NOMO-1 treated with dmso at 0.1 percent for 144 hours (cell line): ENCODE data around the gene IDH3A.

ENCODE experiments used
- DNase-seq: peaks from one replicate; lab custom pipeline; 2025; ENCODE audit not compliant: unreplicated experiment; lab: John Stamatoyannopoulos, UW

The IDH3A gene

DNA sequence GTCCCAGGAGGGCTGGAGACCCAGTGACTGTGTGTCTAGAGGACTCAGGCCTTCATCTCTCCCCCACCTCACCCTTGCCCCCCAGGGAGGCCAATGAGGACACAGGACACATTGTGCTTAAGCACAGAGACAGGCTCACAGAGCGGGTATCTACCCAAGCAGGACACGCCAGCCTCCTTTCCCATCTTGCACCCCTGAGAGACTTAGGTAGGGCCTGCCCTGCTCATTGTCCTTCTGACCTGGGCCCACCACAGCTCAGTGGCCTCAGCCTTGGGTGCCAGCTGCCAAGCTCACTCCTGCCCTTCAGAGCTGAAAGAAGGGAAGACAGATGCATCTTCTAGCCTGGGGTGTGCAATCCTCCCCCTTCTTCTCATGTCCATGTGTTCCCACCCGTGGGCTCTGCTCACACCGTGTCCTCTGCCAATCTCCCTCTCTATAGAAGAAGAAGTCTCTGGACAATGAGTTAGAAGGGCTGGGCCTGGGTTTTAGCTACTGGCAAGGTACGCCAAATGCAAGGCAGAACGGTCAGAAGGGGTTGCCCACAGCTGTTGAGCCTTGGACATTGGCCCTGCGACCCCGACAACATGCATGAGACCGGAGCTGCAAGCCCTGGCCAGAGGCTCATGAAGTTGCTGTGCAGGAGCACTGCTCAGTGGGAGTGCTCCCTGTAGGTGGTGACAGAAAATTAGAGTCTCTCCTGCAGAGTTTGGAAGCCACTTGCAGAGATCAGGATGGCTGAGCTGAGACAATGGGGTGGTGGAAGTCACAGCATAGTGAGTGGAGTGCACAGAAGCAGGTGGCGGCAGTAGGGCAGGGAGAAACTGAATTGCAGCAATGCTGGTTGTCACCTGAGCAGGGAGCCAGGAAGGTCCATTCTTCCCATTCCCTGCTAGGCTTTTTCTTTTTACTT is 52.4 kb downstream of the IDH3A start:
- no peak for DNase-seq

GRCh38 chr15:78203346-78204225 is 54.4 kb downstream of the IDH3A start:
- DNase-seq: no peak

DNA sequence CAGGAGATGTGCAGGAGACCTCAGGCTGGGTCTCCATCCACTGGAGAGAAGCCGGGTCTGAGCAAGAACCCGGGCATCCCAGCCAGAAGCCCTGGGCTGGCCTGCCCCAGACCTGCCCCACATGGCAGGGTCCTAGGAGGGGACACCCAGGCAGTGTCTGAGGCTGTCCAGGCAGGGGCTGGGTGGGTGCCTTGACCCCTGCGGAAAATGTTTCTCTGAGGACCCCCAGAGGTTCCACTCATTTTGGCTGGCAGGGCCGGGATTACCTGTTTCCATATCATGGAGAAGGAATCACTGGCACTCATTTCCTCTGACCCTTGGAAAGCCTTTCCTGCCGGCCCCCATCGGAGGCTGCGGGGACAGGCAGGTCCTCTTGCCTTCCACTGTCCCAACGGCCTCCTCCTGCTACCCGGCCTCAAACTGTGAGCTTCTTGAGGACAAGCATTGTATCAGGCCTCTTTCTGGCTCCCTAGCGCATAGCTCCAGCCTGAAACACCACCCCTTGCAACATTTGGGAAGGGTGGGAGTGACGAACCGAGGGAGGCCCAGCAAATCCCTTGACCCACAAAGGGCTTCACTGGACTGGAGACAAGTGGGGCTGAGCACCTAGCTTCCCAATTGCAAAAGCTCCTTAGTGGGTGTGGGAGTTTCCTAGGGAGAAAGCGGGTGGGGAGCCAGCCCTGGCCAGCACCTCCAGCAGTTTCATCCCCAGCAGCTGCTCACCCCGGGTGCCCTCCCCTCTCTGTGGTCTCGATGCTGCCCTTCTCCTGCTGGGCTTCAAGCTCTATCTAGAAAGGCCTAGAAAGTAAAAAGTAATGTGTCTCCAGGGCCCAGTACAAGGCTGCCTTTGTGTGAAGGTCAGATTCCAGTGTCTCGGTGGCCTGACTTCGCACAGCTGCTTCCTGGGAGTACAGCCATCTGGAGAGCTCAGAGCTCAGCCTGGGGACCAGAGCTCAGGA is 55.5 kb downstream of the IDH3A start:
- no peak for DNase-seq

GRCh38 chr15:78205337-78205736 is 56.2 kb downstream of the IDH3A start:
- DNase-seq: no peak

DNA sequence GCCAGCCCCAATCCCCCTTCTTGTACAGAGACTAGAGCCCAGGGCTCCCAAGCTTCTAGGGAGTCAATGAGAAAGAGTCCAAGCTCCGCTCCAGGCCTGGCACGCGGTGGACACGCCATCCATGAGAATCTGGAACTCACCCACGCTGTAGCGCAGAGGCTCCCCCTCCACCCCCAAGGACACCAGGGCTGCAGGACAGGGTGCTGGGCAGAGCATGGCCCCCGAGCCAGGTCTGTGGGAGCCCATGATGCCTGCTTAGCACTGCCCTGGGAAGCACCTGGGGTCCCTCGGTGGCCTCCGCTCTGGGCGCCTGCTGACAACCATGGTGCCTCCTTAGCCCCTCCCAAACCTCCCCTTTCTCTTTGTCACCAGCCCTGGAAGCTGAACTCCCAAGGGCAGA is 56.7 kb downstream of the IDH3A start:
- DNase-seq: no peak

GRCh38 chr15:78206326-78207109 is 57.4 kb downstream of the IDH3A start:
- DNase-seq: no peak

- no peak for DNase-seq
Observed at GRCh38 chr15:78207110-78207458, 57.9 kb downstream of the IDH3A start.

- no peak for DNase-seq
Observed at GRCh38 chr15:78207641-78208340, 58.6 kb downstream of the IDH3A start.

DNA sequence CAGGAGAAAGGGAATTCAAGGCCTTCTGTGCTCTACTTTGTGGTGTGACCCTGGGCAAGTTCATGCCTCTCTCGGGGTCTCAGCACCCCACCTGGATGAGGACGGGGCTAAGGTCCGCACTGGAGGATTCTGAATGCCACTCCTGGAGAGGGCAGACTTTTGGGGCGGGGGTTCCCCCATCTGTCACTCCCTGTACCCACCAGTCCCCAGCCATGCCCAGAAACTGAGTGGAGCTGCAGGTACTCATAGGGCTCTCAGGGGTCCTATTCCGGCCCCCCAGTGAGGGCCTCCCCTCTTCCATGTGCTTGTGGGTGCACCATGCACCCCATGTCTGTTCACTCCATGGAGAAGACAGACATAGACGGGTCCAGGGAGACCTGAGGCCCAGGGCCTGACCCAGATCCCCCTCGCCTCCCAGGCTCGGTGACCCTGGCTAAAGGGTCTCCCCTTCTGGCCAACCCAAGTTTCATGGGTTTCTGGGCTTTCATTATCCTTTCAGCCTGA is 59.2 kb downstream of the IDH3A start:
- no peak for DNase-seq

DNA sequence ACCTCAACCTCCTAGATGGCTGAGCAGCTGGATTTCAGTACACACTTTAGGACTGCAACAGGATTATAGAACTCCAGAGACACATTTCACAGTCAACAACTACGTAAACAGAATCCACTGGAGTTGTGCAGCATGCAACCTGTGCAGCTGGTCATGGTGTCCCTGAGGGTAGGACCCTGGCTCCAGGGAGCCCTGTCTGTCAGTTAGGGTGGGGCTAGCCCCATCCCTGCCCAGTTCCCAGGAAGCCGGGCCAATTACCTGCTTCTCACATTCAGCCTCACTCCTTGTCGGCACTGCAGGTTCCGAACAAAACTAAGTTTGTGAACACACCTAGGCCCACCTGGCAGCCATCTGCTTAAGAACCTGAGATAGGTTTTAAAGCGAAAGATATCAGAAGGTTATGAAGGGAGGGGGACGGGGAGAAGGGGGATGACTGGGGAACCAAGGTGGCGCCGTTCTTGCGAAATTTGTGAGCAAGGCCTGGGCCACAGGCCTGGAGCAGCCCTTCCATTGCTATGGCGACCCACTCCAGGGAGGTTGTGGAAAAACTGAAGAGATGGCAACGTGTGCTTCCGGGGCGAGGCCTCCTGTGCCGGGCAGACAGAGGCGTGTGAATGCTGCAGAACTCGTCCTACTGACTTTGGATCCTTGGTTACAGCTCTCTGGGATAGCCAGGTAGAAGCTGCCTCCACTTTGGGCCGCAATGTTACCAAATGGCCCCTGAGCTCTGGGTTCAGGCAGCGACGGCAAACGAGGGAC is 59.9 kb downstream of the IDH3A start:
- DNase-seq: no peak

DNA sequence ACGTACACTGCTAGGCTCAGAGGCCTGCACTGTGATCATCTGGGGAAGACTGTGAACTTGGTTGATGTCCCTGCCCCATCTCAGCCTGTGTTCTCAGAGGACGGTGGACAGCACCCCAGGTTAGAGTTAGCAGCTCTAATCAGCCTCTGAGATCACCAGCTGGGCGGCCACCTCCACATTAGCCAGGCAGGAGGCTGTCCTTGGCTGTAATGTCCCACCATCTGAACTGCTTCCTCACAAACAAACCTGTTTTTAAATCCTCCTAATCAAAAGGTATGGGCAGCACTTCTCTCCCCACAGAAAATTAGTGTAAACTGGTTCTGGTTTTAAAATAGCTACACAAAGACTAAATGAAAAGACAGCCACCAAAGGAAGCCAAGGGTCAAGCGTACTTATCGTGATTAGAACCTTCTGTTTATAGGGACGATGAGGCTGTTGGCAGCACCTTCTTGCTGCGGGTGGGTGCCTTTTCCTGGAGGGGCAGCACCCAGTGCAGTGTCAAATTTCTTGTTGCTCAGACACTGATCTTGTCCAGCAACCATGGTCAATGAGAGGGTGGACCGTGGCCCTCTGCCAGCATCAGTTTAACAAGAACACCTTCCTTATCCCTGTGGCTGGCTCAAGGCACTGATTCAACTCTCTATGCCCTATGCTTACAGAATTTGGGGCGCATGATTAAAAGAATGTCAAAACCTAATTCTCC is 60.6 kb downstream of the IDH3A start:
- DNase-seq: no peak

GRCh38 chr15:78210349-78210717 is 61.2 kb downstream of the IDH3A start:
- no peak for DNase-seq

DNA sequence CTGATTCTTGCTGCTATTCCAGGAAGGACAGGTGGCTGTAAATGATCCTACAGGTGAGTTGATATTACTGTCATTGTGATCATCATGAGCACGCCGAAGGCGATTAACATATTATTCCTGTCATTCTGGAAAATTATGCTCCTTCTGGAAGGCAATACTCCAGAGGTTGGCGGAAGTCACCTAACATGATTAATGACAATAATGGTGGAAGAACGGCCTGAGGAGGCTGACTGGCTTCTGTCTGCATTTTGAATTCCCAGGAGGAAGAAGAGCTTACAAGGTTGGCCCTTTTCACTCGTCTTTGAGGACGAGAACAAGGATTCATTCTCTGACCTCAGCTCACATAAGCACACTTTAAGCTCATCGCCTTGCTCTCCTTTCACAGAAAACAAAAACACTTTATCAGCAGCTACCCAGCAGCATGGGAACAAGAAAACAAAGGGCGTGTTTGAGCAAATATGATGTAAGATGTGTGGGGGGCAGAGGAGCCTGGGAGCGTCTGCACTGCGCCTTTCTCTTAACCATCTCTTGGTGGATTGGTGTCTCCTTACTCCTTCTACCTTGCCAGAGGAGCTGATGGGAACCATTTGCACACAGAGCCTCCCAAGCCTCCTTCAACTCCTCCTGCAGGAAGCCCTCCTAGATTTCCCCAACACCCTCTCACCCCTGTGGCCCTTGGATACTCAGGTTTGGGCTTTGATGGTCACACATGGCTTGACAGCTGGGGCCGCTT is 62.2 kb downstream of the IDH3A start:
- DNase-seq: no peak

DNA sequence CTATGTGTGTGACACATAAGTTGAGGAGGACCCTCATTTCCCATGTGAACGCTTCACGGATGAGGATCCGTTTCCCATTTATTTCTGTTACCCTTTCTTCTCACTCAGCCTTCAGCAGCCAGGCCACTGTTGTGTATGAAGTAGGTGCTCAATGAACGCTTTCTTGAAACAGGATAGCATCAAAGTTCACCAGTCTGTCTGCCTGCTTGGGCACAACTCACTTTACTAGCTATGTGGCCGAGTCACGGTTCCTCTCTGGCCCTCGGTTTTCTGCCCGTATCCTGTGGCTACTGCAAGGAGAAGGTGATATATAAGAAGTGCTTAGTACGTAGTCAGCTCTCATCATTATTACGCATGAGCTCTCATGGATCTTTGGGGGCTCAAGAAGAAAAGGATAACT is 62.8 kb downstream of the IDH3A start:
- no peak for DNase-seq

DNA sequence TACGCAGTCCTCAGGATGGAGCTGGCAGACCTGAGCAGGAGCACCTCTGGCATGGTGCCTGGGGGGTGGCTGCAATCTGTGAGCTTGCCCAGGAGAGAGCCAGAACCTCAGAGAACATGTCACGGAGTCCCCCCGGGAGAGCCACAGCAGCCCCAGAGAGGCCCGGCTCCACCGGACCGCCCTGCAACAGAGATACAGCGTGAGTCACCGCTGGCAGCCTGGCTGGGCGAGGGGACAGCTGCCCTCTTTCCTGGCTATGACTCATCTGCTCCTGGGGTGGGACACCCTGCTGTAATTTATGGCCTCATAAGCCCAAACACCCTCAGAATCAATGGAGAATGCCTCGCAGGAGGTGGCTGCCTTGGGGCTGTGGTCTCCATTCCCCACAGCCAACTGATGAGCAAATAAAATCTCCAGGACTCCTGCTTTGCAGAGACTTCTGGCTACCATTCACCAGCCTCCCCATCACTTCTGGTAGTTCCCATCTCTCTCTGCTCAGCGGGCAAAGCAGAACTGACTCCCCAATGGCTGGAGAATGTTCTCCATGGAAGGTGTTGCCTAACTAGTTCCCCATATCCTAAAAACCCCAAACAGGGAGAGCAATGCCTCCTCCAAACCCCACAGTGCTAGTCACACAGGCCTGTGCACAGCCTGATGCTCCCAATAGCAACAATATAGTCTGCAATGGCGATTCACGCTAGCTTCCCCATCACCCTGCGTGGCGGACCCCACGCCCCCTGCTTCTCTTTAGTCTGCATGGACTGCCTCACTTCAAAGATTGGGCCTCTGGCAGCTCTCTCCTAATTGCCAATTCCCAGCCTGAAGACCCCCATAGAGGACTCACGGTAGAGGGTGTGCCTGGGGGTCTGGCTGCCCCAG is 63.6 kb downstream of the IDH3A start:
- DNase-seq: no peak

GRCh38 chr15:78213425-78213750 is 64.2 kb downstream of the IDH3A start:
- DNase-seq: no peak

GRCh38 chr15:78213956-78214355 is 64.8 kb downstream of the IDH3A start:
- no peak for DNase-seq
